ENCODE data around the gene NUP50. TPM values are rescaled to one million over a fixed set of nuclear protein-coding genes. Genes with fewer than 3 reads are reported as not detected.
A peak's percentile ranks its signal among the peaks of the same experiment; 100 is the strongest.

NUP50 gene
- total RNA-seq, 1 donor from 2014 or later, result 103 TPM

DNA sequence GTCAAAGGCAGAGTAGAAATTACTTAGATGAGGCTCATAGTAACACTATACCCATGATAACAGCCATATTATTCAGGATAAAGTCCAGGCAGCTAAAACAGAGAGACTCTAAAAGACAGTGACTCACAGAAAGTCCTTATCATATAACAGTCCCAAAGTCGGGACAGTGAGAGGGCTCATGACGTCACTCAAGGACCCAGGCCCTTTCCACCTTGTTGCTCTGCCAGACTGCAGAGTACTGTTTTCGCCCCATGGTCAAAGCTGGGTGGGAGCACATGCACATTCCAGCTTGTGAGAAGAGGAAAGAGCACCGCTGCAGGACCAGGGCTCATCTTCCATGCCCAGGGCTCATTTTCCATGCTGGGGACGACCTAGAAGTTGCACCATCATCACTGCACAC, 29.4 kb upstream of the NUP50 start:
- peaks cover 20% of the 10 kb centered on the region for H3K36me3 Mint-ChIP-seq (ENCODE audit: low read depth, unreplicated experiment)
- TF ChIP-seq, protein P1, sequence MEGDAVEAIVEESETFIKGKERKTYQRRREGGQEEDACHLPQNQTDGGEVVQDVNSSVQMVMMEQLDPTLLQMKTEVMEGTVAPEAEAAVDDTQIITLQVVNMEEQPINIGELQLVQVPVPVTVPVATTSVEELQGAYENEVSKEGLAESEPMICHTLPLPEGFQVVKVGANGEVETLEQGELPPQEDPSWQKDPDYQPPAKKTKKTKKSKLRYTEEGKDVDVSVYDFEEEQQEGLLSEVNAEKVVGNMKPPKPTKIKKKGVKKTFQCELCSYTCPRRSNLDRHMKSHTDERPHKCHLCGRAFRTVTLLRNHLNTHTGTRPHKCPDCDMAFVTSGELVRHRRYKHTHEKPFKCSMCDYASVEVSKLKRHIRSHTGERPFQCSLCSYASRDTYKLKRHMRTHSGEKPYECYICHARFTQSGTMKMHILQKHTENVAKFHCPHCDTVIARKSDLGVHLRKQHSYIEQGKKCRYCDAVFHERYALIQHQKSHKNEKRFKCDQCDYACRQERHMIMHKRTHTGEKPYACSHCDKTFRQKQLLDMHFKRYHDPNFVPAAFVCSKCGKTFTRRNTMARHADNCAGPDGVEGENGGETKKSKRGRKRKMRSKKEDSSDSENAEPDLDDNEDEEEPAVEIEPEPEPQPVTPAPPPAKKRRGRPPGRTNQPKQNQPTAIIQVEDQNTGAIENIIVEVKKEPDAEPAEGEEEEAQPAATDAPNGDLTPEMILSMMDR (IDR thresholded peaks at IDR 0.05; ENCODE audit: unreplicated experiment), result no peak
- H3K9me3 Mint-ChIP-seq (ENCODE audit: unreplicated experiment), result no peaks in the 10 kb centered on the region
- DNase-seq (ENCODE audit: low spot score), result no peak
- peaks cover 4% of the 10 kb centered on the region for H3K27me3 Mint-ChIP-seq (ENCODE audit: unreplicated experiment)
- H3K27ac Mint-ChIP-seq (ENCODE audit: unreplicated experiment), result no peak overlapping the region
- H3K4me3 Mint-ChIP-seq (ENCODE audit: unreplicated experiment), result peak overlapping the region; percentile 59
- no peaks in the 10 kb centered on the region for H3K4me1 Mint-ChIP-seq (ENCODE audit: unreplicated experiment)

DNA sequence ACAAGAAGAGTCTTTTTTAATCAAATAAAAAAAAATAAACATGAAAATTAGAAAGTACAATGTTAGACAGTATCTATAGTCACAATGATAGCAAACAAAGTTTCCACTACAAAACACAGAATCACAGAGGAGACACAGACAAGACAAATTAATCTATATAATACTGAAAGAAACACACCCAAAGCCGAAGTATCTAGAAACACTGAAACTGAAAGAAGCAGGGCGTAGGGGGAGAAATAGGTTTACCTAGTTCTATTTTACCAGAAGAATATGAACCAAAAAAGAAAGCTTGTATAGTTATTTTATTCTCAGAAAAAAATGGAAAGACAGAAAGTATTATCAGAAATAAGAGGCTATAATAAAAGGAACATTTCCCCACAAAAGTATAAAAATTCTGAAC, 27.1 kb upstream of the NUP50 start:
- H3K36me3 Mint-ChIP-seq (ENCODE audit: low read depth, unreplicated experiment), result peaks cover 20% of the 10 kb centered on the region
- H3K9me3 Mint-ChIP-seq (ENCODE audit: unreplicated experiment), result no peaks in the 10 kb centered on the region
- H3K27ac Mint-ChIP-seq (ENCODE audit: unreplicated experiment), result no peak overlapping the region
- TF ChIP-seq, protein P1 (IDR thresholded peaks at IDR 0.05; ENCODE audit: unreplicated experiment), result no peak
- no peak overlapping the region for H3K4me3 Mint-ChIP-seq (ENCODE audit: unreplicated experiment)
- H3K27me3 Mint-ChIP-seq (ENCODE audit: unreplicated experiment), result no peaks in the 10 kb centered on the region
- DNase-seq (ENCODE audit: low spot score), result no peak
- no peaks in the 10 kb centered on the region for H3K4me1 Mint-ChIP-seq (ENCODE audit: unreplicated experiment)

DNA sequence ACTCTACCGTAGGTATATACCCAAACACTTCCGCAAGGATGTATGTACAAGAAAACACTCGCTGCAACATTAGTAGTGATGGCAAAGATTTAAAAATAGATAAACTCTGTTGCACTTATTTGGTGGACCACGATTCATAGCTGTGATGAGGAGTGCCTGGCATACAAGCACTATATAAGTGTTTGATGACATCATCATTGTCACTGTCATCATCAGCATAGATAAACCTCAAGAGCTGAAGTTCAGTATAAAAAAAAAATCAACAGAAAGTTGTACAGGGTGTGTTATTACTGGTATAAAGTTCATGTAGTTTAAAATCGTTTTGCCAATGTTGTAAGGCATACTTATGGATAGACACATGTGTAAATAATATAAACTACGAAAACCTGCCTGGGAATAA, 24.0 kb upstream of the NUP50 start:
- Mint-ChIP-seq H3K4me3 (ENCODE audit: unreplicated experiment) (no peak overlapping the region), H3K9me3 (ENCODE audit: unreplicated experiment) (peaks cover 3% of the 10 kb centered on the region), H3K36me3 (ENCODE audit: low read depth, unreplicated experiment) (peaks cover 13% of the 10 kb centered on the region), H3K27ac (ENCODE audit: unreplicated experiment) (no peak overlapping the region), H3K27me3 (ENCODE audit: unreplicated experiment) (peaks cover 1% of the 10 kb centered on the region), H3K4me1 (ENCODE audit: unreplicated experiment) (no peaks in the 10 kb centered on the region)
- TF ChIP-seq, protein P1 (IDR thresholded peaks at IDR 0.05; ENCODE audit: unreplicated experiment), result no peak
- no peak for DNase-seq (ENCODE audit: low spot score)

DNA sequence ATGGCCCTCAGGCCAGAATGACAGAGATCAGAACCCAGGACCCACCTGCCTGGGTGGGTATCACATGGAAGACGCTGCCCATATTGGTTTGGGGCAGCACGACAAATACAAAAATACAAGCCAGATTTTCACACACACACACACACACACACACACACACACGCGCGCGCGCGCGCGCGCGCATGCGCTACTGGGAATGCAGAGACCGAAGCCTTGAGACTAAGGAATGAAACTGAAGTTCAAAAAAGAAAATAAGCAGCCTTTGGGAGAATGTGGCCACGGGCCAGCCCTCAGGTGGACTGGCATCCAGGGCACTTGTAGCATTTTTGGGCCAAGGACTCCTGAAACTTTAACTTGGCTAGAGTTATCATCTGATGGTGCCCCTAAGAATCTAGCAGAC, 21.3 kb upstream of the NUP50 start:
- Mint-ChIP-seq H3K36me3 (ENCODE audit: low read depth, unreplicated experiment) (peaks cover 11% of the 10 kb centered on the region), H3K27me3 (ENCODE audit: unreplicated experiment) (peaks cover 1% of the 10 kb centered on the region), H3K4me1 (ENCODE audit: unreplicated experiment) (no peaks in the 10 kb centered on the region), H3K9me3 (ENCODE audit: unreplicated experiment) (peaks cover 3% of the 10 kb centered on the region), H3K4me3 (ENCODE audit: unreplicated experiment) (no peak overlapping the region), H3K27ac (ENCODE audit: unreplicated experiment) (no peak overlapping the region)
- TF ChIP-seq, protein P1 (IDR thresholded peaks at IDR 0.05; ENCODE audit: unreplicated experiment), result no peak
- no peak for DNase-seq (ENCODE audit: low spot score)

DNA sequence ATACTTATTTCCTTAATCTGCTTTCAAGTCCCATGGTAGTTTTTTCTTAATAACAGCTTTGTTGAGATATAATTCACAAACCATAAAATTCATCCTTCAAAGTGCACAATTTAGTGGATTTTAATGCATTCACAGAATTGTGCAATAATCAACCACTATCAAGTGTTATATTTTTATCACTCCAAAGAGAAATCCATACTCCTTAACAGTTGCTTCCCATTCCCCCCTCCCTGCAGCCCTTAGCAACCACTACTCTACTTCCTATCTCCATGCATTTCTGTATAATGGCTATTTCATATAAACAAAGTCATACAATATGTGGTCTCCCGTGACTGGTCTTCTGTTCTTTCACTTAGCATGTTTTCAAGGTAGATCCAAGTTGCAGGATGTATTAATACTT, 18.8 kb upstream of the NUP50 start:
- Mint-ChIP-seq H3K4me1 (ENCODE audit: unreplicated experiment) (no peaks in the 10 kb centered on the region), H3K27me3 (ENCODE audit: unreplicated experiment) (peaks cover 1% of the 10 kb centered on the region), H3K4me3 (ENCODE audit: unreplicated experiment) (no peak overlapping the region), H3K36me3 (ENCODE audit: low read depth, unreplicated experiment) (peaks cover 11% of the 10 kb centered on the region), H3K27ac (ENCODE audit: unreplicated experiment) (no peak overlapping the region), H3K9me3 (ENCODE audit: unreplicated experiment) (peaks cover 3% of the 10 kb centered on the region)
- DNase-seq (ENCODE audit: low spot score), result no peak
- TF ChIP-seq, protein P1 (IDR thresholded peaks at IDR 0.05; ENCODE audit: unreplicated experiment), result no peak

All from endothelial cell (in vitro differentiated cells).